GM12872 (cell line): ENCODE results near the gene SIX5.

Experiments
- TF ChIP-seq, protein P1 (sequence below): IDR thresholded peaks from 3 replicates; pipeline ENCODE4 v1.5.1; 2011; ENCODE audit warnings: low read depth, mild to moderate bottlenecking, low read length, moderate library complexity; ENCODE audit not compliant: insufficient read depth

Gene SIX5

GRCh38 chr19:45777395-45777961 is 8.4 kb upstream of the SIX5 start:
- TF ChIP-seq, protein P1, sequence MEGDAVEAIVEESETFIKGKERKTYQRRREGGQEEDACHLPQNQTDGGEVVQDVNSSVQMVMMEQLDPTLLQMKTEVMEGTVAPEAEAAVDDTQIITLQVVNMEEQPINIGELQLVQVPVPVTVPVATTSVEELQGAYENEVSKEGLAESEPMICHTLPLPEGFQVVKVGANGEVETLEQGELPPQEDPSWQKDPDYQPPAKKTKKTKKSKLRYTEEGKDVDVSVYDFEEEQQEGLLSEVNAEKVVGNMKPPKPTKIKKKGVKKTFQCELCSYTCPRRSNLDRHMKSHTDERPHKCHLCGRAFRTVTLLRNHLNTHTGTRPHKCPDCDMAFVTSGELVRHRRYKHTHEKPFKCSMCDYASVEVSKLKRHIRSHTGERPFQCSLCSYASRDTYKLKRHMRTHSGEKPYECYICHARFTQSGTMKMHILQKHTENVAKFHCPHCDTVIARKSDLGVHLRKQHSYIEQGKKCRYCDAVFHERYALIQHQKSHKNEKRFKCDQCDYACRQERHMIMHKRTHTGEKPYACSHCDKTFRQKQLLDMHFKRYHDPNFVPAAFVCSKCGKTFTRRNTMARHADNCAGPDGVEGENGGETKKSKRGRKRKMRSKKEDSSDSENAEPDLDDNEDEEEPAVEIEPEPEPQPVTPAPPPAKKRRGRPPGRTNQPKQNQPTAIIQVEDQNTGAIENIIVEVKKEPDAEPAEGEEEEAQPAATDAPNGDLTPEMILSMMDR: no peak

GRCh38 chr19:45774765-45775164 is 5.7 kb upstream of the SIX5 start:
- TF ChIP-seq, protein P1: no peak; the same call in 2 of the 3 replicates

DNA sequence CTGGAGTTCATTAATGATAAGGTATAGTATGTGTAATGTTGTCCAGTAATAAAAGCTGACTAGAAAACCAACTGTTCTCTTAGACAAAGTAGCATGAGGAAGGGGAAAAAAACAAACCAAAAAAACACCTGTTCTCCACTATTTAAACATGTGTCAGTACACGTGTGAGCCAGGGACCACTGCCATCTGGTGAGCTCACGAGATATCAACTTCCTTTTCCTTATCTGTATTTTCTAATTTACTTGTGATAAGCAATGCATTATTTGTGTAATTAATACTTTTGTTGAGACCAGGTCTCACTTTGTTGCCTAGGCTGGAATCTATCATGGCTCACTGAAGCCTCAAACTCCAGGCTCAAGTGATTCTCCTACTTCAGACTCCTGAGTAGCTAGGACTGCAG is 4.3 kb upstream of the SIX5 start:
- TF ChIP-seq, protein P1: no peak

DNA sequence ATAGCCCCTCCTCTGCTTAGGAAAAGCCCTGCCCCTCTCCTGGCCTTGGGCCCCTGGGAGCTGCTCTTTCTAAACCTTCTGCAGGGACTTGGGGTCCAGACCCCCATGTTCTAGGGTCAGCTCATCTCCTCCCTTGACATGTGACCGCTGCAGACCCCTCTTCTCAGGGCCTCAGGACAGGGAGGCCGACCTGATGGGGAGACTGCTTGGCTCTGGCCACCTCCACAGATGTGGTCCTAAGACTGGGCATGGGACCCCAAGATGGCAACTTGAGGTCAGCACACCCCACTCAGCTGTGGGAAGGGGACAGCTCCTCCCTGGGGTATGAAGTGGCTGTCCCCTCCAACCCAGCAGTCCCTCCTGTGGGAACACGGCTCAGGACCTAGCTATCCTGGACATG is 3.9 kb upstream of the SIX5 start:
- TF ChIP-seq, protein P1: no peak

- TF ChIP-seq, protein P1: no peak
Observed at GRCh38 chr19:45772130-45772840, 3.2 kb upstream of the SIX5 start.

- TF ChIP-seq, protein P1: no peak
Observed at GRCh38 chr19:45771311-45771933, 2.4 kb upstream of the SIX5 start.

DNA sequence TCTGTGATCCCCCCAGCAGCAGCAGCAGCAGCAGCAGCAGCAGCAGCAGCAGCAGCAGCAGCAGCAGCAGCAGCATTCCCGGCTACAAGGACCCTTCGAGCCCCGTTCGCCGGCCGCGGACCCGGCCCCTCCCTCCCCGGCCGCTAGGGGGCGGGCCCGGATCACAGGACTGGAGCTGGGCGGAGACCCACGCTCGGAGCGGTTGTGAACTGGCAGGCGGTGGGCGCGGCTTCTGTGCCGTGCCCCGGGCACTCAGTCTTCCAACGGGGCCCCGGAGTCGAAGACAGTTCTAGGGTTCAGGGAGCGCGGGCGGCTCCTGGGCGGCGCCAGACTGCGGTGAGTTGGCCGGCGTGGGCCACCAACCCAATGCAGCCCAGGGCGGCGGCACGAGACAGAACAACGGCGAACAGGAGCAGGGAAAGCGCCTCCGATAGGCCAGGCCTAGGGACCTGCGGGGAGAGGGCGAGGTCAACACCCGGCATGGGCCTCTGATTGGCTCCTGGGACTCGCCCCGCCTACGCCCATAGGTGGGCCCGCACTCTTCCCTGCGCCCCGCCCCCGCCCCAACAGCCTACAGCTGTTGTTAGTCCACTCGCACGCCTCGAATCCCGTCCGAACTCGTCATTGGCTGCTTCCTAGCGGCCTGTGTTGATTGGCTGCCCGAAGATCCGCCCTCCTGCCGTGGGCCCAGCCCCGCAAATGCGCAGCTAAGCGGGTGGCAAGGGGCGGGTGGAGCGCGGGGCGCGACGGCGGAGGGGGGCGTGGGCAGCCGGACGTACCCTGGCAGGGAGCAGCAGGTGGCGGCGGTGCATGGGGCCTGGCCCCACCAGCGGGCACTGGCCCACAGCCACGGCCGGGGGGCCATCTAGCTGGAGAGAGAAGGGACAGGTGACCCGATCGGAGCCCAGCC is 1.4 kb upstream of the SIX5 start:
- TF ChIP-seq, protein P1: peak; percentile 73
